HL-60/S4 treated with retinoic acid at 250 ng/mL for 4 days and 3 days (cell line): ENCODE measurements around the gene VIPR2.
"Not testable (repeated sequence)": the region's sequence is repeated elsewhere in the genome, so short reads cannot be mapped to it uniquely, and the experiment has no call there.

Source experiments
- in situ Hi-C: fragments of 300-500 bp; cut with MboI; formaldehyde crosslinking; loops from 2 replicates; pipeline ENCODE4 v1.7.0; 2022; ENCODE audit warnings: low sequenced_read_pairs

VIPR2 gene

GRCh38 chr7:158996214-158997109 lies 148.2 kb downstream of the VIPR2 start:
- in situ Hi-C loops, result no loop called here

- in situ Hi-C loops, result no loop called here
These were observed 149.2 kb downstream of the VIPR2 start for GRCh38 chr7:158995514-158995913.

- in situ Hi-C loops, result no loop called here
These were observed 150.0 kb downstream of the VIPR2 start for GRCh38 chr7:158994687-158995086.

- in situ Hi-C loops, result no loop called here
These were observed 151.1 kb downstream of the VIPR2 start for GRCh38 chr7:158993591-158993990.

GRCh38 chr7:158992759-158993158 lies 151.9 kb downstream of the VIPR2 start:
- in situ Hi-C loops, result no loop called here

- in situ Hi-C loops, result no loop called here
These were observed 152.6 kb downstream of the VIPR2 start for GRCh38 chr7:158991824-158992621.

- in situ Hi-C loops, result no loop called here
These were observed 155.7 kb downstream of the VIPR2 start for GRCh38 chr7:158988996-158989395.

GRCh38 chr7:158988302-158988862 lies 156.3 kb downstream of the VIPR2 start:
- in situ Hi-C loops, result no loop called here

GRCh38 chr7:158987691-158988090 lies 157.0 kb downstream of the VIPR2 start:
- in situ Hi-C loops, result no loop called here

GRCh38 chr7:158985583-158985982 lies 159.1 kb downstream of the VIPR2 start:
- in situ Hi-C loops, result no loop called here

GRCh38 chr7:158984007-158984406 lies 160.7 kb downstream of the VIPR2 start:
- in situ Hi-C loops, result not testable (repeated sequence)

- in situ Hi-C loops, result not testable (repeated sequence)
These were observed 162.6 kb downstream of the VIPR2 start for GRCh38 chr7:158982080-158982479.

- in situ Hi-C loops, result no loop called here
These were observed 164.9 kb downstream of the VIPR2 start for GRCh38 chr7:158979635-158980351.

- in situ Hi-C loops, result no loop called here
These were observed 165.6 kb downstream of the VIPR2 start for GRCh38 chr7:158979023-158979529.
